Left ventricle myocardium inferior (tissue), 1 donor: ENCODE measurements around the gene NHERF1. TPM values are rescaled to one million over a fixed set of nuclear protein-coding genes. Genes with fewer than 3 reads are reported as not detected.

Experiments used
- DNase-seq: peaks from one replicate; pipeline ENCODE4 v3.0.0-alpha.2; 2020
- H3K27ac ChIP-seq: fragments of 200-600 bp; replicated peaks from 2 replicates; pipeline ENCODE4 v1.8.0; 2021
- H3K27me3 ChIP-seq: fragments of 200-600 bp; 2 replicates; pipeline ENCODE4 v1.8.0; 2021; ENCODE audit warnings: low read depth
- H3K36me3 ChIP-seq: fragments of 200-600 bp; 2 replicates; pipeline ENCODE4 v1.8.0; 2021
- H3K4me1 ChIP-seq: fragments of 200-600 bp; 2 replicates; pipeline ENCODE4 v1.8.0; 2021
- H3K4me3 ChIP-seq: fragments of 200-600 bp; 2 replicates; pipeline ENCODE4 v1.8.0; 2021; ENCODE audit warnings: mild to moderate bottlenecking, moderate library complexity
- H3K9me3 ChIP-seq: fragments of 200-600 bp; replicated peaks from 2 replicates; pipeline ENCODE4 v1.8.0; 2021
- intact Hi-C: fragments of 100-400 bp; cut with micrococcal nuclease; formaldehyde crosslinking; loops from one replicate; pipeline ENCODE4 v1.11.0; 2022
- total RNA-seq: library from RNA; stranded (reverse); fragmentation: NEBNext Ultra II Directional; extraction: Animal tissue kit (Norgen Biotek cat#: 25700); gene quantifications from one replicate; pipeline ENCODE4 v1.2.1, GENCODE V29; 2021
- TF ChIP-seq, protein P1 (sequence below): fragments of 200-600 bp; IDR thresholded peaks from 2 replicates; pipeline ENCODE4 v1.8.0; 2021; ENCODE audit warnings: antibody characterized with exemption, mild to moderate bottlenecking, borderline replicate concordance
- donor health status: DM: no; HTN: yes; CAD: no; lungs with severe emphysema.

The NHERF1 gene
- total RNA-seq, 1 donor from 2014 or later = 11.3 TPM

DNA sequence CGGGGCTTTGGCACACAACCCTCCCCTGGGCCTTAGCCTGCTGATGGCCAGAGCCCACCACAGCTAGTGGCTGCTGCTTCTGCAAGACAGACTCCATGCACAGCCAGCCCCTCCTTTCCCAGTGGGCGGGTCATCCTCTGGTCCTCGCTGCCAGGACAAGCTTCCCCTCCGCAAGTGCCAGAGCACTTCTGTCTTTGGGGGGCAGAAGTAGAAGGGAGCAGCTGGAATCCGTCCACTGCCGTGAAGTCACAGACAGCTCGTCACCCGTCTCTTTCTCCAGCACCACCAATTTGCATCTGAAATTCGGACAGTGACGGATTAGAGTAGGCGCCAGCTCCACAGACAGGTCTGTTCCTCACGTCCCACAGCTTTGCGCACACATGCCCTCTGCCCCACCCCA lies 59.0 kb downstream of the NHERF1 start:
- TF ChIP-seq, protein P1, sequence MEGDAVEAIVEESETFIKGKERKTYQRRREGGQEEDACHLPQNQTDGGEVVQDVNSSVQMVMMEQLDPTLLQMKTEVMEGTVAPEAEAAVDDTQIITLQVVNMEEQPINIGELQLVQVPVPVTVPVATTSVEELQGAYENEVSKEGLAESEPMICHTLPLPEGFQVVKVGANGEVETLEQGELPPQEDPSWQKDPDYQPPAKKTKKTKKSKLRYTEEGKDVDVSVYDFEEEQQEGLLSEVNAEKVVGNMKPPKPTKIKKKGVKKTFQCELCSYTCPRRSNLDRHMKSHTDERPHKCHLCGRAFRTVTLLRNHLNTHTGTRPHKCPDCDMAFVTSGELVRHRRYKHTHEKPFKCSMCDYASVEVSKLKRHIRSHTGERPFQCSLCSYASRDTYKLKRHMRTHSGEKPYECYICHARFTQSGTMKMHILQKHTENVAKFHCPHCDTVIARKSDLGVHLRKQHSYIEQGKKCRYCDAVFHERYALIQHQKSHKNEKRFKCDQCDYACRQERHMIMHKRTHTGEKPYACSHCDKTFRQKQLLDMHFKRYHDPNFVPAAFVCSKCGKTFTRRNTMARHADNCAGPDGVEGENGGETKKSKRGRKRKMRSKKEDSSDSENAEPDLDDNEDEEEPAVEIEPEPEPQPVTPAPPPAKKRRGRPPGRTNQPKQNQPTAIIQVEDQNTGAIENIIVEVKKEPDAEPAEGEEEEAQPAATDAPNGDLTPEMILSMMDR = no peak
- no peak overlapping the region for H3K4me3 ChIP-seq
- H3K36me3 ChIP-seq = peaks cover 3% of the 10 kb centered on the region
- no peaks in the 10 kb centered on the region for H3K27me3 ChIP-seq
- H3K27ac ChIP-seq = no peak overlapping the region
- DNase-seq = no peak
- intact Hi-C loops = no loop called here
- H3K4me1 ChIP-seq = peaks cover 33% of the 10 kb centered on the region
- H3K9me3 ChIP-seq = no peaks in the 10 kb centered on the region

DNA sequence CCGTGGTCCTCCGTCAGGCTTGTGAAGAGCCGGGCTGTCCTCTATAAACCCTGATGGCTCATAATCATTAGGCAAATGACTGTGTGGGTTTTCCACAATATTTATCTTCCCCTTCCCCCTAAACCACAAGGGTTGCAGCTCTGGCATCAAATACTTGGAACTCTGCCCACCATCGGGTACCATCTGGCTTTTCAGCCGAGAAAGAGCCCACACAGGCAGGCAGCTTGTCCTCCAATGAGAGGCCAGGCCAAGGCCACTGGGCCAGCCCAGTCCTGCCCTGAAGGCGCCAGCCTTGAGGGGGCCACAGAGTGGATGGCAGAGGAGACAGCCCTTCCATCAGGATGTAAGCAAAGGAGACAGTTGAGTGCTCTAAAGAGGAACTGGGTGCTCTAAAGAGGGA lies 59.5 kb downstream of the NHERF1 start:
- TF ChIP-seq, protein P1 = no peak
- peaks cover 2% of the 10 kb centered on the region for H3K36me3 ChIP-seq

DNA sequence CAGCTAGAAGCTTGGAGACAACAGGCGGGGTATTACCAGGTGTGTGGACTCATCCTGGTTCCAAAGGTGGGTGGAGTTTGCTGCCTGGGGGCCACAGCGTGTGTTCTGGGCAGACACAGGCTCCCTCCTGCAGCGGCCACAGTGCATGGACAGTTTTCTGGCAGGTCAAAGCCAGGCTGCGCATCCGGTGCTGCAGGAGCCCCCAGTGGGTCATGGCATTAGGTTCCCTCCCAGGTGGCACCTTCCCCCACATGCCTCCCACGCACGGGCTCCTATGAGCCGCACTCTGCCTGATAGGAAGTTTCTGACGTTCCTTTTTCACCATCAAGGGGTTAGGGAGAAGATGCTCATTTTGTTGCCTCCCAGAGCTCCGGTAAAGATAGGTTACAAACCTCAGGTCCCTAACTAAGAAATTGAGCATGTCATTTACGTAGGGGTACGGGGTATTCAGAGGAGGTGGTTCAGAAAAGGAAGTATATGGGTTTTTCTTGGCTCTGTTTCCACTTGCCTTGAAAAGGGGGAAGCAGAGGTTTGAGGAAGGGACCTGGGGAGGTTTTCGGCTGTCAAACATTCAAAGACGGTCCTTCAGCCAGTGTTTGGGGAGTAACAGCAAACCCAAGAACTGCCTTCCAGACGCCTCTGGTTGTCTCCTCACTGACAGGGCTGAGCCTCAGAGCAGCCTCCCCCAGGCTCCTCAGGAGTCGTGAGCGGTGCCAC lies 60.4 kb downstream of the NHERF1 start:
- H3K4me3 ChIP-seq = no peak overlapping the region
- no peaks in the 10 kb centered on the region for H3K36me3 ChIP-seq
- intact Hi-C loops = no loop called here
- H3K9me3 ChIP-seq = no peaks in the 10 kb centered on the region
- H3K27ac ChIP-seq = no peak overlapping the region
- no peaks in the 10 kb centered on the region for H3K27me3 ChIP-seq
- H3K4me1 ChIP-seq = peaks cover 46% of the 10 kb centered on the region
- no peak for DNase-seq
- TF ChIP-seq, protein P1 = no peak

More for the DNA sequence above, 59.5 kb downstream of the NHERF1 start:
- Histone ChIP-seq H3K4me3 (no peak overlapping the region), H3K27ac (no peak overlapping the region), H3K27me3 (no peaks in the 10 kb centered on the region), H3K9me3 (no peaks in the 10 kb centered on the region), H3K4me1 (peaks cover 37% of the 10 kb centered on the region)
- intact Hi-C loops = no loop called here
- no peak for DNase-seq

DNA sequence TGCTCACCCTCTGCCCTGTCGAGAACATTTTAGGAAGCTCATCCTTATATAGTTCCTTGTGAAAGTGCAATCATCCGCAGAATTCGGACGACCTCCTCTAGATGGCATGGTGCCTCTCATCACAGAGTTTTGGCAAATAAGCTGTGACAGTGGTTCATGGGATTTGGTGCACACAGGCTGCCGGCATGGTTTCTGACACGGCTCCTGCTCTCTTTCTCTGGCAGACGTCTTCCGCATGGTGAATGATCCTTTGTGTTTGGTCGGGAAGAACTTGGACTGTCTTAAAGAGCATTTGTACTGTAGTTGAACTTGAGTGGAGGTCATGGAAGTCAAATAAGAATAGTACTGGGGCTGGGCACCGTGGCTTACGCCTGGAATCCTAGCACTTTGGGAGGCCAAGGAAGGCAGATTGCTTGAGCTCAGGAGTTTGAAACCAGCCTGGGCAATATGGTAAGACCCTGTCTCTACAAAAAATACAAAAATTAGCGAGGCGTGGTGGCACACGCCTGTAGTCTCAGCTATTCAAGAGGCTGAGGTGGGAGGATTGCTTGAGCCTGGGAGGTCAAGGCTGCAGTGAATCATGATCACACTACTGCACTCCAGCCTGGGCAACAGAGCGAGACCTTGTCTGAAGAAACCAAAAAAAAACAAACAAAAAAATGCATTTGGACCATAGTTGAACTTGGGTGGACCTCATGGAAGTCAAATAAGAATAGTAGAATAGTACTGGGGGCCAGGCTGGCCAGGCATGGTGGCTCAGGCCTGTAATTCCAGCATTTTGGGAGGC lies 62.5 kb downstream of the NHERF1 start:
- H3K27ac ChIP-seq = no peak overlapping the region
- intact Hi-C loops = no loop called here
- no peak overlapping the region for H3K4me3 ChIP-seq
- no peaks in the 10 kb centered on the region for H3K27me3 ChIP-seq
- TF ChIP-seq, protein P1 = no peak
- no peaks in the 10 kb centered on the region for H3K36me3 ChIP-seq
- H3K4me1 ChIP-seq = peaks cover 51% of the 10 kb centered on the region
- H3K9me3 ChIP-seq = no peaks in the 10 kb centered on the region
- DNase-seq = no peak

DNA sequence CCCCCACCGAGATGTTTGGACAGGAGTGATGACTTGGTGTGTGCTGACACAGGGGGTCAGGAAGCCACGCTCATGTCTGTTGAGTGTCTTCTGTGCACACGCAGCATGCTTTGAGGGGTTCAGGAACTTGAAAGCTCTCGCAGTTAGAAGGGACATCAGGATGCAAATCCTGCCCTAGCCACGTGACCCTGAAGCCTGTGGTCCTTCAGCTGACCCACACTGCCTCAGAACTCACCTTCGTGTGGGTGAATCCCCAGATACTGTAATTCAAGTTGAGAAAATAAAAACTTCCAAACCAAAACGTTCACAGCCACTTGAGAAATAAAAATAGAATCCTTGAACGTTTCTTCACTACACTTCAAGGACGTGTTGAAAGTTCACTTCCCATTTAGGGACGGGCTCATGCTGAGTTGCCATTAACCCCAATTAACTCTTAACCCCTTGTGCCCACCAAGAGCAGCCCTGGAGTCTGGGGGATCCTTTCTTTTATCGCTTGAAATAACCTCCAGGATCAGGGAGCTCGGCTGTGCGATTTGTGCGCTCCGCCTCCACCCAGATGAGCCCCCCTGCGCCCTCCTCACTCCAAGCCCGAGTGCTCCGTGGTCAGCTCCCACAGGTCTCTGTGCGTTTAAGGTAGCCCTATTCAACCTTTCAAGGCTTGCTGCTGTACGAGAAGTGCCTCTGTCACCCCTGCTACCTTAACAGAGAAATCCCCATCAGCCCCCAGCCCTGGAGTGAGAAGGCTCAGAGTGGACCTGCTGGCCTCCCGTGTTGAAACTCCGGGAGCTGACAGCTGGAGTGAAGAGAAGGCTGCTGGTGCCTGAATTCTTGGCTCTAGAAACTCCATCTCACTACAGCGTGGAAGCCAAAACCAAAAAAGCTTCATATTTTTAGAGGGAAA lies 63.9 kb downstream of the NHERF1 start:
- TF ChIP-seq, protein P1 = no peak
- H3K36me3 ChIP-seq = peaks cover 4% of the 10 kb centered on the region
- no peaks in the 10 kb centered on the region for H3K9me3 ChIP-seq
- H3K27ac ChIP-seq = peak overlapping the region; percentile 75
- H3K4me3 ChIP-seq = peak overlapping the region; percentile 61
- DNase-seq = peak; percentile 46
- intact Hi-C loops = no loop called here
- H3K27me3 ChIP-seq = no peaks in the 10 kb centered on the region
- H3K4me1 ChIP-seq = peaks cover 48% of the 10 kb centered on the region
